HG03521 (cell line): Measurements from ENCODE around the gene KRTAP5-1.

Experiments
- ATAC-seq: cut with Tn5 transposase; IDR thresholded peaks from one replicate; pipeline ENCODE4 v1.9.1; 2021; ENCODE audit warnings: mild to moderate bottlenecking, moderate library complexity; ENCODE audit not compliant: unreplicated experiment

Gene KRTAP5-1

GRCh38 chr11:1573077-1573902, 11.8 kb downstream of the KRTAP5-1 start:
- no peak for ATAC-seq

DNA sequence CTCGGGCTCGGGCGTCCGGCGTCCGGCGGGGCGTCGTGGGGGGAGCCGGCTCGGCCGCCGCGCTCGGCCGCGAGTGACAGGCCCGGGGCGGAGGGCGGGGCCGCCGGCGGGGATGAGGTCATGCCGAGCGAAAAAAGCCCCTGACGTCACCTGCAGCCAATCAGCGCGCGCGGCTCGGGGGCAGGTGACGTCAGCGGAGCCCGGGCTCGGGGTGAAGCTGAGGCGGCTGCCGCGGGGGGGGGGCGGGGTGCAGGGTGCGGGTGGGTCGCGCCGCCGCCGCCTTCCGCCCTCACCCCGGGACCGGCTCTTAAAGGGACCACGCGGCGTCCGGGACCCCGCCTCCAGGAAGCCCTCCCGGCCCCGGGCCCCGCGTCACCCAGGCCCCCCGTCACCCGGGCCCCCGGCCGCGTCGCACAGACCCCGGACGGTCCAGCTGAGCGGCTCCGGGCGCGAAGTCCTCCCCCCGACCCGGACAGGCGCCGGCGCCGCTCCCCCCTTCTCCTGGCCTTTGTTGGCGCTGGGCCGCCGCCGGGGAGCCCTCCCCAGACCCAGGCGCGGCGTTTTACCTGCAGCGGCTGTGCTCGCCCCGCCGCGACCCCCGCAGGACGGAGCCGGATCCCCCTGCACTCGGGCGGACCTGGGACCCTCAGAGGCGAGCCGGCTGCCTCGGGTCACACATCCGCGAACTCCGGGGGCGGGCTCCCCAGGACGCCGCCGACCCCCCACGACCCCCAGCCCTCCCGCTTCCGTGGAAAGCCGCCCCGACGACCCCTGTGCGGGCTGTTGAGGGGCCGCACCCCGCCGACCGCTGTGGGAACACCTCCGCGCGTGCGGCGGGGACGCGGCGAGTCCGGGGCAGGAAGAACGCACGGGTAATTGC, 12.6 kb downstream of the KRTAP5-1 start, which contains the start of gene DUSP8:
DUSP8 (minus strand) TSS at position 75 of the 880 bp plus-strand sequence. CDS start 6,445 bp downstream, outside the sequence.
- peak; percentile 58 for ATAC-seq

GRCh38 chr11:1571760-1572196, 13.3 kb downstream of the KRTAP5-1 start:
- no peak for ATAC-seq

GRCh38 chr11:1570896-1571759, 14.0 kb downstream of the KRTAP5-1 start:
- no peak for ATAC-seq

- no peak for ATAC-seq
Measured at GRCh38 chr11:1570531-1570895, 14.6 kb downstream of the KRTAP5-1 start.

GRCh38 chr11:1570001-1570453, 15.1 kb downstream of the KRTAP5-1 start:
- no peak for ATAC-seq

GRCh38 chr11:1569251-1569780, 15.8 kb downstream of the KRTAP5-1 start:
- ATAC-seq: no peak

DNA sequence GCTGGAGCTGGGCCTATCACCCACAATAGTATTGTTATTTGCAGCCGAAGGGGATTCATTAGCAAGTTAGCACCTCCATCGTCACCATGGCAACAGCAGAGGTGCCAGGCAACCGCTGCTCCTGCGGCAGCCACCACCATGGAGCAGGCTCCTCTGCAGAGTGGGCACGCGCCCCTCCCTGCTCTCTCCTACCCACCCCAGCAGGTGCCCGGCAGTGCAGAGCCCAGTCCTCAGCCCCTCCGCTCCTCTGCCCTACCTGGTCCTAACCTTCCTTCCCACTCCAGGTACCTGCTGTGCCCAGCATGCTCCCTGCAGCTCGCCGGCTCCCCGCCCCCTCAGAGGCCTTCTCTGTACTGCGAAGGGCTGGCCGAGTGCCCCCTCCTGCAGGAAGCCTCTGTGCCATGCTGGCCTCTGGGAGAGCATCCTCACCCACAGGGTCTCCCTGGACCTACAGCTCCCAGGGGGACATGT, 16.6 kb downstream of the KRTAP5-1 start:
- ATAC-seq: no peak

DNA sequence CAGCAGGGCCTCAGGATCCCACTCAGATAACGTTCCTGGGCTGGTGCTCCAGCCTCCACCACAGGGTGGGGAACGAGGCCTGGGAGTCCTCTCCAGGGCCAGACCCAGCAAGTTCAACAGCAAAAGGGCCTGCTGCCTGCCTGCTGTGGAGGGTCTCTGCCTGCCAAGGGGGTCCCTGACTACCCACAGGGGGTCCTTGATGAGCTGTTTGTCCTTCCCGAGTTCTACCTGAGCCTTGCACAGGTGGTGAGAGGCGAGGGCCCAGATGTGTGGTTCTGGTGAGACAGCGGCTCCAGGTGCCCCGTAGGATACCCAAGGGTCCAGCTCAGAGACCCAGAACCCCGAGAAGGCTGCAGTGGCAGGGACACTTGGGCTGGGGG, 17.4 kb downstream of the KRTAP5-1 start:
- ATAC-seq: no peak

- no peak for ATAC-seq
Measured at GRCh38 chr11:1567052-1567720, 17.9 kb downstream of the KRTAP5-1 start.

- ATAC-seq: no peak
Measured at GRCh38 chr11:1566381-1567051, 18.6 kb downstream of the KRTAP5-1 start.

GRCh38 chr11:1565904-1566247, 19.2 kb downstream of the KRTAP5-1 start:
- ATAC-seq: no peak

DNA sequence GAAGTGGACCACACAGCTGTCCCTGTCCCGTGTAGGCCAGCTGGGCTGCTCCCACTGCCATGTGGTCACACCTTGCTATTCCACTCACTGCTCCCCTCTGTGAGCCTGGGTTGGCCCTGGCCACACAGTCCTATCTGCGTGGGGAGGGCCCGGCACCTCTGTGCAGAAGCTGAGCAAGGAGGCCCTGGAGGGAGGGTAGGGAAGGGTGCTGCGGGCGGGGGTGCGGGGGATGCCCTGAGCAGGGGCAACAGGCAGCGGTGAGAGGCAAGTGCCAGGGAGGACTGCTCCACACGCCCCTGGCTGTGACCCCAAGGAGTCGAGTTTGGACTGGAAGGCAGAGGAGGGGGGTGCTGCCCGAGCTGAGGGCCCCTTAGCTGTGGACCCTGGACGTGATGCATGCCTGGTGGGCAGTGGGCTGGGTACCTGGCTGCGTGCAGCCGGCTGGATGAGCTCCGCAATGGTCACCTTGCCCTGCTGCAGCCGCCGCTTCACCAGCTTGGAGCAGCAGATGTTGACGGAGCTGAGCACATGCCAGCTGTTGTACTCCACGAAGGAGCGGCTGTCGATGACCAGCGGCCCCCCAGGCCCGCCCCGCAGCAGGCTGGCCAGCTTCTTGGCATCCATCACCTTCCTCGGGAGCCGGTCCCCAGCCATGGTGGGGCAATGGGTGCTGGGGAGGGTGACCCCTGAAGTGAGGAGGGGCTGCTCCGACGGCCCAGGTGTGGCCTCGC, 19.7 kb downstream of the KRTAP5-1 start:
- no peak for ATAC-seq

GRCh38 chr11:1564535-1565172, 20.4 kb downstream of the KRTAP5-1 start:
- no peak for ATAC-seq

GRCh38 chr11:1563697-1564534, 21.2 kb downstream of the KRTAP5-1 start:
- no peak for ATAC-seq

DNA sequence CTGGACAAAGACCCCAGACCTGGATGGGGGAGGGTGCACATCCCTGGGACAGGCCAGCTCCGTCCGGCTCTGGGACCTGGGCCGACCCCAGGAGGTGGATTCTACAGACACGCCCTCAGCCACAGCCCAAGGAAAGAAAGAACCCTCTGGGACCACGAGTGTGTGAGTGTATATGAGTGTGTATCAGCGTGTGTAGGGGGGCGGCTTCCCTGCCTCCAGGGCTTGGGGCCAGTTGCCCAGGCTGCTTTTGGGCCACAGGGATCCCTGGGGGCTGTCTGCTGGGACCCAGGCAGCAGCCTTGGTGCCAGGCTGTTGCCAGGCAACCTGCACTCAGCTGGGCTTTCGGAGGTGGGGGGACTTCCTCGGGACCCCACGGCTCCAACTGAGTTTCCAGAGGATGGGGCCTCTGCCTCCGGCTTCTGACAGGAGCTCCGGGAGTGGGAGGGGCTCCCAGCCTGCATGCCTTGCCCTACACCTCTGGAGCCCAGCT, 21.9 kb downstream of the KRTAP5-1 start:
- no peak for ATAC-seq

DNA sequence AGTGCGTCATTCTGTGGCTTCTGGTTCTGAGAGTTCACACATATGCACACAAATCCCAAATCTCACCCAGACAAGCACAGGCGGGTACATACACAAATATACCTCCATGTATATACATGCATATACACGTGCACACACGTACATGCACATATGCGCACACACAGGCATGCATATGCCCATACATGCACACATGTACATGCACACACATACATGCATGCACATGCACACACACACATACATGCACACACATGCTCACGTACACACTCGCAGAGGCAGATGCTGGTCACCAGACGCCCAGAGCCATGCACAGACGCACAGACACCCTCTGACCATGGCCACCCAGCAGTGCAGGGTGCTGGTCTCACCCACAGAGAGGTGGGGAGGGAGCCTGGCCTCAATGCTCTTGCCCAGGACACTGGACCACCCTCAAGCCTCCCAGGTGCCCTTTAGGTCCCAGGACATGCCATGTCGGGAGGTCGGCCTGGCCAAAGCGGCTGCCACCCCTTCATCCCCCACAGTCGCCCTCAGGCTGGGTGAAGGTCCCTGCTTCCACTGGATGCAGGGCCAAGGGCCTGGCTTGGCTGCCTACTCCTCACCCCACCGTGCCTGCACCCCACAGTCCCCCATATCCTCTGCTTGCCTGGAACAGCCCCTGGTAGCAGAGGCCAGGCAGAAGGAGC, 22.5 kb downstream of the KRTAP5-1 start:
- ATAC-seq: no peak
